SK-N-SH treated with all-trans-retinoic acid at 6 μM for 48 hours (cell line): ENCODE measurements around the gene S1PR3.

Experiments used
- ARNTL ChIP-seq: fragments of 450-650 bp; formaldehyde crosslinking; IDR thresholded peaks from 2 replicates; pipeline ENCODE4 v1.5.0; 2020; ENCODE audit warnings: low read depth, mild to moderate bottlenecking, moderate library complexity, borderline replicate concordance
- ESRRG ChIP-seq: fragments of 250-450 bp; sonication (Bioruptor Pico); IDR thresholded peaks from 2 replicates; pipeline ENCODE4 v1.6.1; 2021; ENCODE audit warnings: mild to moderate bottlenecking
- PATZ1 ChIP-seq: fragments of 250-450 bp; sonication (Bioruptor Pico); IDR thresholded peaks from 2 replicates; pipeline ENCODE4 v1.8.0; 2020; ENCODE audit warnings: mild to moderate bottlenecking, moderate library complexity, borderline replicate concordance
- PPARA ChIP-seq: fragments of 250-450 bp; sonication (Bioruptor Pico); IDR thresholded peaks from 2 replicates; pipeline ENCODE4 v1.5.0; 2020; ENCODE audit warnings: mild to moderate bottlenecking, borderline replicate concordance
- RARB ChIP-seq: fragments of 250-450 bp; sonication (Bioruptor Pico); IDR thresholded peaks from 2 replicates; pipeline ENCODE4 v1.8.0; 2021; ENCODE audit warnings: mild to moderate bottlenecking, moderate library complexity
- ZFP3 ChIP-seq: fragments of 250-450 bp; sonication (Bioruptor Pico); IDR thresholded peaks from 2 replicates; pipeline ENCODE4 v1.5.0; 2020; ENCODE audit warnings: mild to moderate bottlenecking, moderate library complexity
- ZNF70 ChIP-seq: fragments of 450-650 bp; formaldehyde crosslinking; IDR thresholded peaks from 2 replicates; pipeline ENCODE4 v1.5.0; 2020; ENCODE audit warnings: mild to moderate bottlenecking, moderate library complexity
- ZNF8 ChIP-seq: fragments of 450-650 bp; formaldehyde crosslinking; IDR thresholded peaks from 2 replicates; pipeline ENCODE4 v1.5.0; 2020; ENCODE audit warnings: mild to moderate bottlenecking, moderate library complexity
- TF ChIP-seq, protein P1 (sequence below): fragments of 250-450 bp; sonication (Bioruptor Pico); IDR thresholded peaks from 2 replicates; pipeline ENCODE4 v1.8.0; 2021; ENCODE audit warnings: low read depth, mild to moderate bottlenecking, moderate library complexity, borderline replicate concordance

- TF ChIP-seq ESRRG (CRISPR knock-in tag) = no peak
- TF ChIP-seq RARB (CRISPR knock-in tag) = no peak
- no peak for TF ChIP-seq PPARA
- no peak for TF ChIP-seq PATZ1 (CRISPR knock-in tag)
- no peak for TF ChIP-seq ZFP3
- TF ChIP-seq ARNTL (CRISPR knock-in tag) = no peak
- TF ChIP-seq, protein P1, sequence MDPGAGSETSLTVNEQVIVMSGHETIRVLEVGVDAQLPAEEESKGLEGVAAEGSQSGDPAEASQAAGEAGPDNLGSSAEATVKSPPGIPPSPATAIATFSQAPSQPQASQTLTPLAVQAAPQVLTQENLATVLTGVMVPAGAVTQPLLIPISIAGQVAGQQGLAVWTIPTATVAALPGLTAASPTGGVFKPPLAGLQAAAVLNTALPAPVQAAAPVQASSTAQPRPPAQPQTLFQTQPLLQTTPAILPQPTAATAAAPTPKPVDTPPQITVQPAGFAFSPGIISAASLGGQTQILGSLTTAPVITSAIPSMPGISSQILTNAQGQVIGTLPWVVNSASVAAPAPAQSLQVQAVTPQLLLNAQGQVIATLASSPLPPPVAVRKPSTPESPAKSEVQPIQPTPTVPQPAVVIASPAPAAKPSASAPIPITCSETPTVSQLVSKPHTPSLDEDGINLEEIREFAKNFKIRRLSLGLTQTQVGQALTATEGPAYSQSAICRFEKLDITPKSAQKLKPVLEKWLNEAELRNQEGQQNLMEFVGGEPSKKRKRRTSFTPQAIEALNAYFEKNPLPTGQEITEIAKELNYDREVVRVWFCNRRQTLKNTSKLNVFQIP = no peak
- TF ChIP-seq ZNF8 (CRISPR knock-in tag) = no peak
- no peak for TF ChIP-seq ZNF70 (CRISPR knock-in tag)
Observed at GRCh38 chr9:88959727-88960469, 31.4 kb upstream of the S1PR3 start.
